Activated naive CD4-positive, alpha-beta T cell treated with anti-CD3 and anti-CD28 coated beads, Interleukin-2, amount 50 U/mL, for 72 hours (primary cell): Measurements from ENCODE around the gene RNF215. TPM values are rescaled to one million over a fixed set of nuclear protein-coding genes. Genes with fewer than 3 reads are reported as not detected.
A peak's percentile ranks its signal among the peaks of the same experiment; 100 is the strongest.
"Not testable (repeated sequence)": the region's sequence is repeated elsewhere in the genome, so short reads cannot be mapped to it uniquely, and the experiment has no call there.

Source experiments
- ATAC-seq, 2 donors: fragments of 150-1000 bp; cut with Tn5 transposase; 2 replicates each; pipeline ENCODE4 v1.10.0; 2021; ENCODE audit warnings: mild to moderate bottlenecking in 2 of 2, moderate library complexity in 2 of 2
- DNase-seq, 2 donors: peaks; one replicate each; pipeline ENCODE4 v3.0.0; 2021 to 2022; ENCODE audit warnings: low spot score in 2 of 2
- H3K27ac Mint-ChIP-seq, 2 donors: one replicate each; pipeline ENCODE4 v1.8.0; 2022; ENCODE audit warnings: mild to moderate bottlenecking in 2 of 2, mixed read lengths in 2 of 2
- H3K36me3 Mint-ChIP-seq, 2 donors: one replicate each; pipeline ENCODE4 v1.8.0; 2022; ENCODE audit warnings: mixed read lengths in 2 of 2
- H3K9me3 Mint-ChIP-seq, 2 donors: one replicate each; pipeline ENCODE4 v1.8.0; 2022; ENCODE audit warnings: mixed read lengths in 2 of 2
- total RNA-seq, 2 donors: library from RNA; stranded (reverse); gene quantifications; one replicate each; pipeline ENCODE4 v1.2.3, GENCODE V29; 2022

The RNF215 gene
- total RNA-seq, 2 donors from 2014 or later, result 6.8 to 11.8 TPM

- H3K9me3 Mint-ChIP-seq, result no peaks in the 10 kb centered on the region
- no peak for ATAC-seq
- H3K27ac Mint-ChIP-seq, result no peak overlapping the region
- no peaks in the 10 kb centered on the region for H3K36me3 Mint-ChIP-seq
- DNase-seq, result no peak
Observed at GRCh38 chr22:30404307-30404706, 17.1 kb upstream of the RNF215 start.

DNA sequence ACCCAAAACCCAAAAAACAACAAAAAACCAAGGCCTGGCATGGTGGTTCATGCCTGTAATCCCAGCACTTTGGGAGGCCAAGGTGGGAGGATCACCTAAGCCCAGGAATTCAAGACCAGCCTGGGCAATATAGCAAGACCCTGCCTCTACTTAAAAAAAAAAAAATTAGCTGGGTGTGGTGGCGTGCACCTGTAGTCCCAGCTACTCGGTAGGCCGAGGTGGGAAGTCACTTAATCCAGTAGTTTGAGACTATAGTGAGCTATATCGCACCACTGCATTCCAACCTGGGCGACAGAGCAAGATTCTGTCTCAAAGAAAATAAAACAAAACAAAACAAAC, 15.5 kb upstream of the RNF215 start:
- not testable (repeated sequence) for ATAC-seq

GRCh38 chr22:30402028-30402765, 15.0 kb upstream of the RNF215 start:
- ATAC-seq (no peak), DNase-seq (no peak)
- Mint-ChIP-seq H3K9me3 (no peaks in the 10 kb centered on the region), H3K36me3 (peaks cover 0 to 5% of the 10 kb centered on the region in 2 donors), H3K27ac (peak overlapping the region in 1 of 2 donors; percentile 26)

More for the DNA sequence above, 15.5 kb upstream of the RNF215 start:
- not testable (repeated sequence) for H3K9me3 Mint-ChIP-seq, DNase-seq, H3K36me3 Mint-ChIP-seq
- peak overlapping the region in 1 of 2 donors; percentile 65 for H3K27ac Mint-ChIP-seq

DNA sequence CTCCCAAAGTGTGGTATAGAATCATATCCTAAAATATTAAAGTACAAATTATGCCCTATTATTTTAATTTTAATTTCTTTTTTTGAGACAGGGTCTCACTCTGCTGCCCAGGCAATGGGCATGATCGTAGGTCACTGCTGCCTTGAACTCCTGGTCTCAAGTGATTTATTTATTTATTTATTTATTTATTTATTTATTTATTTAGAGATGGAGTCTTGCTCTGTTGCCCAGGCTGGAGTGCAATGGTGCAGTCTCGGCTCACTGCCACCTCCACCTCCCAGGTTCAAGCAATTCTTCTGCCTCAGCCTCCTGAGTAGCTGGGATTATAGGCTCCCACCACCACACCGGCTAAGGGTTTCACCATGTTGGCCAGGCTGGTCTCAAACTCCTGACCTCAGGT, 13.8 kb upstream of the RNF215 start:
- H3K9me3 Mint-ChIP-seq, DNase-seq, H3K36me3 Mint-ChIP-seq, H3K27ac Mint-ChIP-seq, ATAC-seq: not testable (repeated sequence)

- ATAC-seq, result no peak
- no peak for DNase-seq
- H3K36me3 Mint-ChIP-seq, result peaks cover 0 to 5% of the 10 kb centered on the region in 2 donors
- H3K9me3 Mint-ChIP-seq, result no peaks in the 10 kb centered on the region
- H3K27ac Mint-ChIP-seq, result no peak overlapping the region
Observed at GRCh38 chr22:30400159-30400558, 12.9 kb upstream of the RNF215 start.

DNA sequence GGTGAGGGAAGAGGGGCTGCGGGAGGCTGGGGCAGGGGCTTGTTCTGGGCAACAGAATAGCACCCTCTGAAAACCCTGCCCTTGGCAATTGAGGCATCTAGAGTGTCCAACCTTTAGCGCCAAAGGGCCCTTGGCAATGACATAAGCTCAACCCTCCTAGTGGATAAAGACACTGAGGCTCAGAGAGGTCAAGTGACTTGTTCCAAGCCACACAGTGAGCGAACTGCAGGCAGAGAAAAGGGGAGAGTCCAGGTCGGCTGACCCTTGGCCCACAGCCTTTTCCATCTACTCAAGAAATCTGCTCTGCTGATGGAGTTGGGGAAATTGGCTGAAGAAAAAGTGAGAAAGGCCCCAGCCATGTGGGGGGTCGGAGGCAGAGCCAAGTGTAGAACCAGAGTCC, 12.5 kb upstream of the RNF215 start:
- DNase-seq (no peak), ATAC-seq (no peak)
- Mint-ChIP-seq H3K27ac (no peak overlapping the region), H3K9me3 (no peaks in the 10 kb centered on the region), H3K36me3 (peaks cover 0 to 5% of the 10 kb centered on the region in 2 donors)

DNA sequence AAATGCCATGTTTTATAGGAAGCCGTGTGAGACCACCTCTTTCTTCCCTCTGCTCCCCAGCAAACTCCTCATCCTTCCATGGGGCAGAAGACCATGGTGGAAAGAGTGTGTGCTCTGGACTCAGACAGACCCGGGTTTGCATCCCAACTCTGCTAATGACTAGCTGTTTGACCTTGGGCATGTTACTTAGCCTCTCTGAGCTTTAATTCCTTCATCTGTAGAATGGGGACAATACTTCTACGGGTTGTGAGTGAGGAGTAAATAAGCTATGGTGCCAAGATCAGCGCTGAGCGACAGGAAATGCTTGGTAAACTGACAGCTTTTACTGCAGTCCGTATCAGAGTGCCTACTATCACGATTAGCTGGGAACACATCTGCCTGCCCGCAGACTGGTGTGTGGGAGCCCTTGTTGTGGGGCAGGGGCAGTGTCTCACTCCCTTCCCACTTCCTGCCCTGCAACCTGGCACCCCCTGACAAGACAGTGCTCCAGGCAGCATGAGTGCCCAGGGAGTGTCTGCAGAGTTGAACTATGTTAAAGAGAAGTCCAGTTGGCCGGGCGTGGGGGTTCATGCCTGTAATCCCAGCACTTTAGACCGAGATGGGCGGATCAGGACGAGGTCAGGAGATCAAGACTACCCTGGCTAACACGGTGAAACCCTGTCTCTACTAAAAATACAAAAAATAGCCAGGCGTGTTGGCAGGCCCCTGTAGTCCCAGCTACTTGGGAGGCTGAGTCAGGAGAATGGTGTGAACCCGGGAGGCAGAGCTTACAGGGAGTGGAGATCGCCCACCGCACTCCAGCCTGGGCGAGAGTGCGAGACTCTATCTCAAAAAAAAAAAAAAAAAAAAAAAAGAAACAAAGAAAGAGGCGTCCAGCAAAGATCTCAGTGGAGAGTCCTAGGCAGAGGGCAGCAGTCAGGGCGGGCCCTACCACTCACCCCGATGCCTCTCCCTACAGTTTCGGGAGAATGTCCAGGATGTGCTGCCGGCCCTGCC, 11.8 kb upstream of the RNF215 start:
- peaks cover 0 to 5% of the 10 kb centered on the region in 2 donors for H3K36me3 Mint-ChIP-seq

GRCh38 chr22:30397656-30398635, 10.7 kb upstream of the RNF215 start:
- Mint-ChIP-seq H3K36me3 (peaks cover 0 to 5% of the 10 kb centered on the region in 2 donors), H3K9me3 (no peaks in the 10 kb centered on the region), H3K27ac (peak overlapping the region; percentile 72 to 82)
- DNase-seq (no peak), ATAC-seq (no peak)

More for the DNA sequence above, 11.8 kb upstream of the RNF215 start:
- DNase-seq (no peak), ATAC-seq (peak in 1 of 2 donors; percentile 24)
- Mint-ChIP-seq H3K9me3 (no peaks in the 10 kb centered on the region), H3K27ac (peak overlapping the region; percentile 30 to 65)

DNA sequence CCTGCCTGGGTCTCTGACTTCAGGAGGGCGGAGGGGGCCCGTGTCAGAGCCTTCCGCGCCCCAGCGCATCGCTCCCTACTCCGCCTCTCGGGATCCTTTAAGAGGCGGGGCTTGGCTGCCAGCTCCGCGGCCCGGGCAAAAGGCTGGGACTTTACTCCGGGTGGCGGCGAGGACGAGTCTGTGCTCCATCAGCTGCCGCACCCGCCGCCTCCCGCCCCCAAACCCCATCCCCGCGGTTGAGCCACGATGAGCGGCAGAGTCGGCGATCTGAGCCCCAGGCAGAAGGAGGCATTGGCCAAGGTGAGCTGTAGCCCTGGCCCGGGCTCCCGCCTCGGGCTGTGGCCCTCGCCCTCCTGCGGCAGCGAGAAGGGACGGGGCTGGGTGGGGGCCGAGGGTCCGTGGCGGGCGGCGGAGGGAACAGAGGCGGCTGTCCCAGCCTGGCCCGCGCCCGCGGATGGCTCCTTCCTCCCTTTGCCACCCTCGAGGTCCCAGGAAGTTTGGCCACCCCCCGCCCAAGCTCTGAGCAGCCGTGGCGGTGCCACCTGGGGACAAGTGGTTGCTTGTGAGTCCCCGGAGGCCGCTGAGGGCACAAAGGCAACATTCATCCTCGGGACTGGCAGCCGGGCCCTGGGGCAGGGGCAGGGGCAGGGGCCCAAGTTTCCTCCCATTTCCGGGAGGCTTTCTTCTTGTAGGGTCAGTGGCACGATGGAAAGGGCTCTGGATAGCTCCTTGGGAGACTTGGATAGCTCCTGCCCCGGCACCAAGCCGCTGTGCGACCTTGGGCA, 9.9 kb upstream of the RNF215 start, which contains the start of gene SEC14L2:
Gene SEC14L2, plus strand, starts transcription at position 148 of the 785 bp plus-strand sequence. Its CDS starts 99 bp downstream, at position 247.
- H3K27ac Mint-ChIP-seq, result peak within 1 kb of the TSS; percentile 72 to 82
- H3K9me3 Mint-ChIP-seq, result no peaks in the 10 kb centered on the region
- H3K36me3 Mint-ChIP-seq, result peaks cover 0 to 5% of the 10 kb centered on the region in 2 donors
- DNase-seq, result peak; percentile 73 to 76
- ATAC-seq, result peak; percentile 89 to 90

DNA sequence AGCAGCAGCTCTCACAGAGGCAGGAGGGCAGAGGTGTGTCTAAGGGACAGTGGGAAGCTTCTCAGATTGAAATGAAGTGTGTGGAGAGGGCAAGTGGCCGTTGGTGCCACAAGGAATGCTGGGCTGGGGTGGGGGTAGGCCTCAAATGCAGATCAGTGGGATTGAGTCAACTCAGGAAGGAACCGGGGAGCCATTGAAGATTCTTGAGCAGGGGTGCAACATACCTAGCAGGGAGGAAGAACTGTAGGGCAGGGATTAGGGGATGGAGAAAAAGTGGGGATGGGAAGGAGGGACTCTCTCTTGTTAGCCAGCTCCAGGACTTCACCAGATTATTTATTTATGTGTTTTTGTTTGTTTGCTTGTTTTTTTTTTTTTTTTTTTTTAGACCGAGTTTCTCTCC, 6.7 kb upstream of the RNF215 start:
- Mint-ChIP-seq H3K9me3 (no peaks in the 10 kb centered on the region), H3K27ac (peak overlapping the region; percentile 47 to 59), H3K36me3 (peaks cover 0 to 2% of the 10 kb centered on the region in 2 donors)
- DNase-seq (no peak), ATAC-seq (no peak)

DNA sequence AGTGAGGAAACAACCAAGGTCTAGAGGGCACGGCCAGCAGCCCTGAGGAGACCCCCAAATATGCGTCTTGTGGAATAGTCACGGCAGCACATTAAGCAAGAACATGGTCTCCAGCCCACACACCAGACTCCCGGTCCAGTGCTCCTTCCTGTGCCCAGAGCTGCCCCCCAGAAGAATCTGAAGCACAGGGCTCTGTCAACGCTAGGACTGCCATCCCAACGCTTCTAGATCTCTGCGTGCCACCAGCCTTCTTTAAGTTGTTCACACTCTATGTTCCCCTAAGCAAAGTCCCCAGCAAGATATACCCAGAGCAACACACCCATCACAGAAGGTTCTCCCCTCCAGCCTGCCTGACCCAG, 6.1 kb upstream of the RNF215 start:
- Mint-ChIP-seq H3K36me3 (no peaks in the 10 kb centered on the region), H3K27ac (peak overlapping the region in 1 of 2 donors; percentile 59), H3K9me3 (no peaks in the 10 kb centered on the region)
- ATAC-seq (no peak), DNase-seq (no peak)

DNA sequence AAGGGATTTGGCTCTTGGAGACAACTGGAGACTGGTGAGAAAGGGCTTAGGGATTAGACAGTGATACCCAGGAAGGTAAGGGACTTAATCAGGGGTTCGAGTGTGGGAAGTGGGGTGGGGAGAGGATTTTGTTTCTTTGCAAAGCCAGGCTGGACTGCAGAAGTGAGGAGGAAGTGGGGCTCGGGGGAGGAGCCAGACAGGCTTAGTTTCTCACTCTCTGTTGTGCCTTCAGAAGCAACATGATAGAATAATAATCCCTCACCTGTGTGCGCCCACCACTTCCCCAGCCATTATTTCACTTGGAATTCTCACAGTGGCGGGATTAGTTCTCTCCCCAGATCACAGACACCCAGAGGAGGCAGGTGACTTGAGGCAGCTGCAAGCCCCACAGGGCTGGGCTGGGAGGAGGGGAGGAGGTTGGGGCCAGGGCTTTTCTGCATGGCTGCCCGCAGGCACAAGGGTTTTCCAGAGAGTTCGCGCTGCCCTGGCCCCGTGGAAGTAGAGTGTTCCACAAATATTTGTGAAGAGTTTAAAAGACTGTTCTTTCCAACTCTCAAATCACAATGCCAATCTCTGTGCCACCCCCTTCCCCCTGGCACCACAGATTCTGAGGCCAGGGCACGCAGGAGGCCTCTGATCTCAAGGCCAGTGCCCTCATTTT, 5.6 kb upstream of the RNF215 start:
- H3K9me3 Mint-ChIP-seq, result no peaks in the 10 kb centered on the region
- DNase-seq, result no peak
- H3K36me3 Mint-ChIP-seq, result no peaks in the 10 kb centered on the region
- ATAC-seq, result no peak
- no peak overlapping the region for H3K27ac Mint-ChIP-seq

GRCh38 chr22:30390974-30391691, 3.9 kb upstream of the RNF215 start:
- Mint-ChIP-seq H3K9me3 (no peaks in the 10 kb centered on the region), H3K27ac (peak overlapping the region; percentile 50 to 84), H3K36me3 (no peaks in the 10 kb centered on the region)
- DNase-seq (peak; percentile 77 to 79), ATAC-seq (peak; percentile 66 to 69)

- no peak for ATAC-seq
- no peak for DNase-seq
- Mint-ChIP-seq H3K36me3 (no peaks in the 10 kb centered on the region), H3K27ac (peak overlapping the region in 1 of 2 donors; percentile 60), H3K9me3 (no peaks in the 10 kb centered on the region)
Observed at GRCh38 chr22:30386608-30386959, 627 bp downstream of the RNF215 start.

DNA sequence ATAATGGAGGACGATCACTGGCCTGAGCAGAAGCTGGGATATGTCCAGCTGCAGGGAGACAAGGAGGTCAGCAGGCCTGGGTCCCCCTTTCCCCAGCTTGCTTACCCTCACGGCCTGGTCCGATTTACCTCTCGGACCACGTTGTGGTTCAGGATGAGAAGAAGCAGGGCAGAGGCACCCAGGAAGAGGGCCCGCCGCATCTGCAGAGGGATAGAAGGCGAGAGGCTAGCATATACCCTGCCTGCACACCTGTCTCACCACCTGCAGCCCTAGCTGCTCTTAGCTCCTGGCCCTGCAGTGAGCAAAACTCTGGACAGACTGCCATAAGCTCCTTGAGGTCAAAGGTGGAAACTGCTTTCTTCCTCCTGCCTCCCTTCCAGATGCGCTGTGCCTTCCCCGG, 1.3 kb downstream of the RNF215 start:
- H3K36me3 Mint-ChIP-seq, result no peaks in the 10 kb centered on the region
- H3K9me3 Mint-ChIP-seq, result no peaks in the 10 kb centered on the region
- no peak overlapping the region for H3K27ac Mint-ChIP-seq
- DNase-seq (no peak), ATAC-seq (no peak)
